ENCODE data around the gene PDGFRB. TPM values are rescaled to one million over a fixed set of nuclear protein-coding genes. Genes with fewer than 3 reads are reported as not detected.

Gene PDGFRB
- total and polyA plus RNA-seq, 2 of the 4 experiments (the other 2 are of a cell fraction), result 108 to 124 TPM

DNA sequence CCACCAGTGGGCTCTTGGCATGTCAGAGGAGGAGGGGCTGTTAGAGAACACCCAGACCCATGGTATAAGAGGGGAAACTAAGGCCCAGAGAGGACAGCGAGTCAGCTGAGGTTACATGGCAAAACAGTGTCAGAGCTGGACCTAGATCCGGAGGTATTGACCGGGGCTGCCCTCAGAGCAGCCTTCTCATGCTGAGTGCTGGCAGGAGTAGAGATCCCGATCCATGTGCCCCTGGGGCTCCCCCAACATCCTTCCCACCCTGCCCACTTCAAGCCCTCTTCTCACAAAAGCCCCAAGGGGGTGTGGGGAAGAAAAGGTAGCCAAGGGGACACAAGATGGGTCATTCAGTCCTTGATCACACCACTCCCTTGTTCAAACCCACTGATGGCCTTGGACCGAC, 89.2 kb downstream of the PDGFRB start:
- Histone ChIP-seq H3K56ac (ENCODE audit: extremely low read depth, insufficient read depth, low read length) (no peak overlapping the region), H2BK15ac (ENCODE audit: low read depth, low read length) (peak overlapping the region; percentile 81; the same call in 2 of the 3 replicates), H4K20me1 (ENCODE audit: insufficient read depth, low read length) (no peaks in the 10 kb centered on the region), H3K4me3 (ENCODE audit: insufficient read depth, low read depth, low read length) (no peak overlapping the region), H2BK5ac (ENCODE audit: low read depth, low read length, poor library complexity, severe bottlenecking) (peak overlapping the region; percentile 81), H4K91ac (ENCODE audit: insufficient read depth, low read depth, low read length) (peak overlapping the region; percentile 84), H2AFZ (replicated peaks; ENCODE audit: low read length, poor library complexity) (peak overlapping the region; percentile 77), H3K4ac (ENCODE audit: low read depth, low read length) (peak overlapping the region; percentile 94), H3K18ac (ENCODE audit: low read depth, low read length) (peak overlapping the region; percentile 3; the same call in 1 of the 2 replicates), H3K14ac (replicated peaks; ENCODE audit: low read depth, low read length) (peak overlapping the region; percentile 90), H2AK9ac (replicated peaks; ENCODE audit: low read depth, low read length, poor library complexity) (peak overlapping the region; percentile 81), H2AK5ac (ENCODE audit: low read depth, low read length) (peak overlapping the region; percentile 94), H3K27ac (ENCODE audit: insufficient read depth, low read length) (no peak overlapping the region; the same call in 1 of the 2 replicates), H3K9me1 (ENCODE audit: insufficient read depth, low read length) (peaks cover 47% of the 10 kb centered on the region), H3K4me2 (ENCODE audit: low read depth, low read length) (no peak overlapping the region), H3K9me3 (ENCODE audit: control insufficient read depth, insufficient read depth, low read length) (no peaks in the 10 kb centered on the region), H3K36me3 (ENCODE audit: control insufficient read depth, insufficient read depth, low read length) (no peaks in the 10 kb centered on the region), H2BK120ac (ENCODE audit: low read depth, low read length) (peak overlapping the region; percentile 85), H3K9ac (ENCODE audit: low read depth, low read length) (no peak overlapping the region), H3K23ac (ENCODE audit: low read depth, low read length) (peak overlapping the region; percentile 54; the same call in 1 of the 2 replicates), H2BK20ac (ENCODE audit: low read depth, low read length) (peak overlapping the region; percentile 89), H3K27me3 (ENCODE audit: control insufficient read depth, insufficient read depth, low read length) (no peaks in the 10 kb centered on the region), H4K5ac (ENCODE audit: low read depth, low read length) (peak overlapping the region; percentile 5; the same call in 1 of the 2 replicates), H4K8ac (ENCODE audit: low read depth in 2 of 2, low read length in 2 of 2) (peak overlapping the region; percentile 86 to 94), H3K79me1 (ENCODE audit: low read depth in 1 of 2, low read length in 2 of 2) (no peaks in the 10 kb centered on the region; a peak in 1 of 4 replicates), H3K4me1 (ENCODE audit: control insufficient read depth, insufficient read depth, low read length) (peaks cover 33% of the 10 kb centered on the region)
- dilution Hi-C loops (cut with HindIII; ENCODE audit: low sequenced_read_pairs, unreplicated experiment), result no loop called here
- WGBS, 2 experiments (ENCODE audit: extremely low coverage in 2 of 2, insufficient read length in 1 of 2), result 100% methylated on average over 1 of the region's 5 CpGs; no CpG with 5 or more reads in 1 of the 2 experiments
- ChIA-PET POLR2A (ENCODE audit: unreplicated experiment) (interaction anchor here (0.6 kb wide), 1 partner anchor 72 kb away, joined by 3 read pairs; no protein-coding TSS in a partner anchor), CTCF (interaction anchor here (0.5 to 0.6 kb wide), 2 partner anchors 10 to 51 kb away, joined by 3 read pairs; no protein-coding TSS in a partner anchor)
- in situ Hi-C loops (cut with MboI; ENCODE audit: low sequenced_read_pairs), result no loop called here
- ATAC-seq (ENCODE audit: low read depth) (no peak), DNase-seq (no peak)
- intact Hi-C loops (cut with micrococcal nuclease), result loop anchor here (5.0 kb wide), 1 partner anchor 46 kb away; no protein-coding TSS in a partner anchor
- no TSS peak for BruUV-seq (replicated peaks)
- TF ChIP-seq MAFK (IDR thresholded peaks at IDR 0.05; ENCODE audit: low read depth, low read length) (no peak), NFE2L2 (IDR thresholded peaks at IDR 0.05; ENCODE audit: low read depth, low read length) (no peak), MAZ (IDR thresholded peaks at IDR 0.05; ENCODE audit: borderline replicate concordance, low read depth, low read length) (no peak), POLR2A (IDR thresholded peaks at IDR 0.05; ENCODE audit: low read depth, low read length) (no peak), RCOR1 (IDR thresholded peaks at IDR 0.05; ENCODE audit: insufficient replicate concordance, low read length) (no peak), CEBPB (IDR thresholded peaks at IDR 0.05; ENCODE audit: low read depth, low read length) (no peak), RFX5 (IDR thresholded peaks at IDR 0.05; ENCODE audit: low read depth, low read length) (no peak), FOS (IDR thresholded peaks at IDR 0.05; ENCODE audit: low read depth, low read length) (no peak), RAD21 (IDR thresholded peaks at IDR 0.05; ENCODE audit: low read length) (no peak), BHLHE40 (IDR thresholded peaks at IDR 0.05; ENCODE audit: low read depth, low read length) (no peak), CHD1 (IDR thresholded peaks at IDR 0.05; ENCODE audit: low read depth, low read length) (no peak), MXI1 (IDR thresholded peaks at IDR 0.05; ENCODE audit: borderline replicate concordance, low read depth, low read length) (no peak)
- TF ChIP-seq, protein P1, sequence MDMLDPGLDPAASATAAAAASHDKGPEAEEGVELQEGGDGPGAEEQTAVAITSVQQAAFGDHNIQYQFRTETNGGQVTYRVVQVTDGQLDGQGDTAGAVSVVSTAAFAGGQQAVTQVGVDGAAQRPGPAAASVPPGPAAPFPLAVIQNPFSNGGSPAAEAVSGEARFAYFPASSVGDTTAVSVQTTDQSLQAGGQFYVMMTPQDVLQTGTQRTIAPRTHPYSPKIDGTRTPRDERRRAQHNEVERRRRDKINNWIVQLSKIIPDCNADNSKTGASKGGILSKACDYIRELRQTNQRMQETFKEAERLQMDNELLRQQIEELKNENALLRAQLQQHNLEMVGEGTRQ (IDR thresholded peaks at IDR 0.05; ENCODE audit: low read depth, low read length), result no peak
- TF ChIP-seq, protein P2, sequence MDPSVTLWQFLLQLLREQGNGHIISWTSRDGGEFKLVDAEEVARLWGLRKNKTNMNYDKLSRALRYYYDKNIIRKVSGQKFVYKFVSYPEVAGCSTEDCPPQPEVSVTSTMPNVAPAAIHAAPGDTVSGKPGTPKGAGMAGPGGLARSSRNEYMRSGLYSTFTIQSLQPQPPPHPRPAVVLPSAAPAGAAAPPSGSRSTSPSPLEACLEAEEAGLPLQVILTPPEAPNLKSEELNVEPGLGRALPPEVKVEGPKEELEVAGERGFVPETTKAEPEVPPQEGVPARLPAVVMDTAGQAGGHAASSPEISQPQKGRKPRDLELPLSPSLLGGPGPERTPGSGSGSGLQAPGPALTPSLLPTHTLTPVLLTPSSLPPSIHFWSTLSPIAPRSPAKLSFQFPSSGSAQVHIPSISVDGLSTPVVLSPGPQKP (IDR thresholded peaks at IDR 0.05; ENCODE audit: borderline replicate concordance, low read depth, low read length), result no peak
- TF ChIP-seq, protein P3, sequence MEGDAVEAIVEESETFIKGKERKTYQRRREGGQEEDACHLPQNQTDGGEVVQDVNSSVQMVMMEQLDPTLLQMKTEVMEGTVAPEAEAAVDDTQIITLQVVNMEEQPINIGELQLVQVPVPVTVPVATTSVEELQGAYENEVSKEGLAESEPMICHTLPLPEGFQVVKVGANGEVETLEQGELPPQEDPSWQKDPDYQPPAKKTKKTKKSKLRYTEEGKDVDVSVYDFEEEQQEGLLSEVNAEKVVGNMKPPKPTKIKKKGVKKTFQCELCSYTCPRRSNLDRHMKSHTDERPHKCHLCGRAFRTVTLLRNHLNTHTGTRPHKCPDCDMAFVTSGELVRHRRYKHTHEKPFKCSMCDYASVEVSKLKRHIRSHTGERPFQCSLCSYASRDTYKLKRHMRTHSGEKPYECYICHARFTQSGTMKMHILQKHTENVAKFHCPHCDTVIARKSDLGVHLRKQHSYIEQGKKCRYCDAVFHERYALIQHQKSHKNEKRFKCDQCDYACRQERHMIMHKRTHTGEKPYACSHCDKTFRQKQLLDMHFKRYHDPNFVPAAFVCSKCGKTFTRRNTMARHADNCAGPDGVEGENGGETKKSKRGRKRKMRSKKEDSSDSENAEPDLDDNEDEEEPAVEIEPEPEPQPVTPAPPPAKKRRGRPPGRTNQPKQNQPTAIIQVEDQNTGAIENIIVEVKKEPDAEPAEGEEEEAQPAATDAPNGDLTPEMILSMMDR (conservative IDR thresholded peaks at IDR 0.05; ENCODE audit: low read depth, low read length), result no peak
